ENCODE results near the gene AAGAB.

AAGAB gene

GRCh38 chr15:67212684-67213367 is 41.6 kb downstream of the AAGAB start:
- DNase-seq (ENCODE audit: low read depth in 2 of 2) = no peak

GRCh38 chr15:67210555-67211168 is 43.8 kb downstream of the AAGAB start:
- no peak for DNase-seq (ENCODE audit: low read depth in 2 of 2)

- DNase-seq (ENCODE audit: low read depth in 2 of 2) = no peak
Observed at GRCh38 chr15:67208396-67208795, 46.1 kb downstream of the AAGAB start.

- no peak for DNase-seq (ENCODE audit: low read depth in 2 of 2)
Observed at GRCh38 chr15:67207555-67208207, 46.8 kb downstream of the AAGAB start.

DNA sequence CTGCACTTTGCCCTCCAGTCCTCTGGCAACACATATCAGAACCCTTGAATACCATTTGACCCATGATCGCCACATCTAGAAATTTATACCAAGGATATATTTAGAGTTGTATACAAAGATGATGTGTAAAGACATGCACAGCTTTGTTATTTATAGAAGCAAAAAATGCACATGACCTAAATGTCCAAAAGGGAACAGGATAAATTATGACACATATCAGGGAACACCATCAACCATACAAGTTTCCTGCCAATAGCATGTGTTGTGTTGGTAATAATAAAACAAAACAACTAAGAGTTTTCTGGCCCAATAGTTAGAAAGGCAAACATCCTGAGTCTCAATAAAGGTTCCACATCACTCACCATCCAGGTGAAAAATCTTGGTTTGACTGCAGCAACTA is 51.5 kb downstream of the AAGAB start:
- no peak for DNase-seq (ENCODE audit: low read depth in 2 of 2)

DNA sequence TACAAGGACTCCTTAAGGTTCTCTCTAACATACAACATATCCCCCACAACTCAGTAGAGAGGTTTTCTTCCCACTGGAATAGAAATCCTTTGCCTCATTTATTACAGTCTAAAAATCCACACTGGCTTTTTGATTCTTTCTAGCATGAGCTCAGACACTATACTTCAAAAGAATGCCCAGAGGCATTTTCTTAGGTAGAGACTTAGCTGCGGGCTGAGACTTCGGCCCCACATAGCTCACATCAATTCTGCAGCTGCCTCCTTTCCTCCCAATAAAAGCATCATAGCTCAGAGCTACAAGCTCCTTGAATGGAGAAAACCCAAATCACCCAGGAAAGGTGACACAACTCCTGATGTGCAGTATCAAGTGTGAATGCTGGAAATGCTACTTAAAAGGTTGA is 52.4 kb downstream of the AAGAB start:
- no peak for DNase-seq (ENCODE audit: low read depth in 2 of 2)

DNA sequence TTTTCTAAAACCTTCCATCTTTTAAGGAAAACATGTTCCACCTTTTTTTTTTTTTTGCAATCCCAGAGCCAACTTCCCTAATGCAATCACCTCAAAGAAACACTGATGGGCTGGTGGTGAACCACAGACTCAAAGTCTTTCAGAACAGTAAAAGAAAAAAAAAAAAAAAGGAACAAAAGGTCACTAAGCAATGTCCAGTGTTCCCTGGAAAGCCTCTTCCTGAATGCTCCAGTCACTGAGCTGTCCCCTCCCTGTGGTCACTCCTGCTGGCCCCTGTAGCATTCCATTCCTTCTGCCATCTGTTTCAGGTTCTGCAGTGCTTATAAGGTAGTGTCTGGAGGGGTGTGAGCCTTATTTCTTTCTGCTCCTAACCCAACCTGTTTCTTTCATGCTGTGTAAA is 53.3 kb downstream of the AAGAB start:
- no peak for DNase-seq (ENCODE audit: low read depth in 2 of 2)

DNA sequence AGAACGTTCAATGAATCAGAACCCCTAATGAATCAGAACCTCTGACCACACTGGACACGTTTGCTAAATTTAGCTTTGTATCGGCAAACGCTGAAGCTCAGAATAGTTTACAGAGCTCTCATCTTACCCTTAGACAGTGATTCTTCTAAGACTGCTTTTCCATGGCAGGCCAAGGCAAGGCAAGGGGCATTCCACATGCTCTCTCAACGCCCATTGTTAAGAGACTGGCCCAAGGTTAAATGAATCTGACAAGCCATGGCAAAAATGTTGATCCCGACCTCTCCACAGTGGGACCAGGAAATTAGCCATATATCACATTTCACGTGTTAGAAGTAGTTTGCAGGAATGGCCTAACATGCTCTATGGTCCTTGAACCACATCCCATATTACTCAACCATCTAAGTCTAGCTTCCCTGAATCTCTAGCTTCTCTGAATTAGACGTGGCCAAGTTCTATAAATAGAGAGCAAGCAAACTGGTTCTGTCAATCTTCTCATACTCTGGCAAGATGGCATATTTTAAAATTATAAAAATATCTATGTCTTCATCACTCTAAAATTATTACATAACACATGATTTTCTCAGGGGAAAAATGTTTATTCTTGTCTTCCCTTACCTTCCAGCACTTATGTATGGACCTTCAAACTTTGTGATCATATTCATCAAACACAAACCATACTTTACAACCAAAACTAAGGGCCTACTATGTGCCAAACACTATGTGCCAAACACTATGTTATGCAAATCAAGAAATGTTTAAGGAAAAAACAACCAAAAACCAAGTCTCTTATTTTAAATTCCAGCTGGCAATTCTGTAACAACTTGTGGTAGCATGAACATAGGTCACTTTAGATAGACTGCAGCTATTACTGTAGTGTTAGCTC is 54.3 kb downstream of the AAGAB start:
- DNase-seq (ENCODE audit: low read depth in 2 of 2) = no peak

GRCh38 chr15:67199391-67199790 is 55.1 kb downstream of the AAGAB start:
- no peak for DNase-seq (ENCODE audit: low read depth in 2 of 2)

- no peak for DNase-seq (ENCODE audit: low read depth in 2 of 2)
Observed at GRCh38 chr15:67198157-67198754, 56.2 kb downstream of the AAGAB start.

- no peak for DNase-seq (ENCODE audit: low read depth in 2 of 2)
Observed at GRCh38 chr15:67197364-67197695, 57.1 kb downstream of the AAGAB start.

DNA sequence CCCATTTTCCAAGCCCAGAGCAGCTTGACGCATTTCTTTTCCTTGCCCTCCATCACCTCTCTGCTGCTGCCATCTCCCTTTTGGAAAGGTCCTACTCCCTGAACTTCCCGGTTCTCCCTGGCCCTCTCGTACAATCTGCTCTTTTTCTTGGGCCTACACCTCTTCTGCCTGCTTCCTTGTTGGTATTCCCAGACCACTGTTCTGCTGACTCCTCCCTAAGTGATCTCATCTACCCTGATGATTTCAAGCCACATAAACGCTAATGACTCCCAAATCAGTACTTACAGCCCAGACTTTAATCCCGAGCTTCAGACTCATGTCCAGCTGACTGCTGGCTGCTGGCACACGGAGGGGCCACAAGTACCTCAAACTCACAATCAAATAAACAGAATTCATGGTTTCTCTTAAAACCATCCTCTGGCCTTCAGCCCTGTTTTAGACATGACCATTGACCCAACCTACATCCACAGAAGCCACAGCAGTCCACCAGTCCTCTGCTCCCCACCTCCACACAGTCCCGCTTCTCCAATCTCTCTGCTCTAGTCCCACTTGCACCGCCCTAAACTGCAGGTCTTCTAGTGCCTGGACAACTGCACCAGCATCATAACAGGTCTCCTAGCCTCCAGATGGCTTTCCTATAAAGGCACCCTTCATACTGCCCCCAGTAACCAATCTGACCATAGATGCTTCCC is 57.6 kb downstream of the AAGAB start:
- no peak for DNase-seq (ENCODE audit: low read depth in 2 of 2)

DNA sequence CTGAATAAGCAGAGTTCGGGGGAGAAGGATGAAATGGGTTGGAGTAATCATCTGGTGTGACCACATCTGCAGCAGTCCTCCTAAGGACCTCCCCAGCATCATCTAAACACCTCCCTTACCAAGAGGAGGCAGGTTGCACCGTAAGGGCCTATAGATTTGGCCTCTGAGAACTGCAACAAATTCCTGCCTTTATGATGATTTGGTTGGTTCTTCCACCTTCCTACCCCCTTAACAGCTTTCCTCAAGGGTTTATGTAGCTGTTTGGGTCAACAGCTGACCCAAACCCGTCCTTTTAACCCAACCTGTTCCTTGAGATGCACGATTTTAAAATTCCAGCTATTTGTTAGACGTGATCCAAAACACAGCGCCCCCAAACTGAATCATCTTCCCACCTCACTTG is 58.2 kb downstream of the AAGAB start:
- no peak for DNase-seq (ENCODE audit: low read depth in 2 of 2)

GRCh38 chr15:67195305-67195704 is 59.2 kb downstream of the AAGAB start:
- no peak for DNase-seq (ENCODE audit: low read depth in 2 of 2)

DNA sequence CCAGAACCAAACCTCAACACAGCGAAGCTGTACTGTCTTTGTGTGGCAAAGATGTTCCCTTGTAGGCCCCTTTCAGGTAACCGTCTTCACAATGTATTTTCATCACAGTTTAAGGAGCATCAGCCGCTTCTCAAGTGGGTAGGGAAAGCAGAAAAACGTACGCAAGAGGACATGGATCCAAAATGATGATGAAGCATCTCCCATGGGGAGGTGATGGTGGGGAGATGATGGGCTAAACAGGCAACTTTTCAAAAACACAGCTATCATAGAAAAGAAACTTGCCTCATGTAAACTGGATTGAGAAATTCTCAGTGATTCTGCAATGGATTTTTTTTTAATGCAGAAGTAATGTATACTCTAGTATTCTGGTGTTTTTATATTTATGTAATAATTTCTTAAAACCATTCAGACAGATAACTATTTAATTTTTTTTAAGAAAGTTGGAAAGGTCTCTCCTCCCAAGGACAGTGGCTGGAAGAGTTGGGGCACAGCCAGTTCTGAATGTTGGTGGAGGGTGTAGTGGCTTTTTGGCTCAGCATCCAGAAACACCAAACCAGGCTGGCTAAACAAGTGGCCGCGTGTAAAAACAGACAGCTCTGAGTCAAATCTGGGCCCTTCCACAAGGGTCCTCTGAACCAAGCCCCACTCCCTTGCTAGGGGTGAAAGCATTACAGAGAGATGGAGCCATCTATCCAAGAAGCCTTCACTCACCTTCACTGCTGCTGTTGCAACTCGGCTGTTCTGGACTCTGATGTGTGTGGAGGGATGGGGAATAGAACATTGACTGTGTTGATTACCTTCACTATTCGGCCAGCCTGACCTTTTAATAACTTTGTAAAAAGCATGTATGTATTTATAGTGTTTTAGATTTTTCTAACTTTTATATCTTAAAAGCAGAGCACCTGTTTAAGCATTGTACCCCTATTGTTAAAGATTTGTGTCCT is 60.0 kb downstream of the AAGAB start:
- DNase-seq (ENCODE audit: low read depth in 2 of 2) = no peak

DNA sequence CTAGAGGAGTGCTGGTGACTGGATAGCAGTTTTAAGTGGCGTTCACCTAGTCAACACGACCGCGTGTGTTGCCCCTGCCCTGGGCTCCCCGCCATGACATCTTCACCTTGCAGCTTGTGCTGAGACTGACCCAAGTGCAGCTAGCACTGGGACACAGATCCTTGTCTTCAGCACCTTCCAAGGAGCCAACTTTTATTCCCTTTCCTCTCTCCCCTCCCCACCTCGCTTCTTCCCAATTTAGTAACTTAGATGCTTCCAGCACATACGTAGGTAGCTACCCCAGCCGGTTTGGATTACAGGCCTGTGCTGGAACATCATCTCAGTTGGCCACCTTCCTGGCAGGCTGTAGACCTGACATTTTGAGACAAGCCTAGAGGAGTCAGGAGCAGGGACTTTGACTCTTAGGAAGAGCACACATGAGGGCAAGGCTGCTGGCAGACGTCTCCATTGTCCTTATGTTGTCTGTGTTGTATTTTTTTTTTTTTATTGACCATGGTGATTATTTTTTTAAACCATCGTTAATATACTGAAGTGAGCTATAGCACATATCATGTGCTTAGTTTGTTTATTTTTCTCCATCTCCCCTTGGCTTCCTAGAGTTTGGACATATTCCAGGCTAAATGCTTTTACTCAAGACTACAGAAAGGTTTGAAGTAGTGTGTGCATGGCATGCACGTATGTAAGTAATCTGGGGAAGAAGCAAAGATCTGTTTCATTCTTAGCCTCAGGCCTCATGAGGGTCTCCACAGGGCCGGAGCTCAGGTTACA is 61.1 kb downstream of the AAGAB start:
- DNase-seq (ENCODE audit: low read depth in 2 of 2) = no peak

- no peak for DNase-seq (ENCODE audit: low read depth in 2 of 2)
Observed at GRCh38 chr15:67192185-67192820, 62.2 kb downstream of the AAGAB start.

- no peak for DNase-seq (ENCODE audit: low read depth in 2 of 2)
Observed at GRCh38 chr15:67190813-67191212, 63.6 kb downstream of the AAGAB start.

- no peak for DNase-seq (ENCODE audit: low read depth in 2 of 2)
Observed at GRCh38 chr15:67190326-67190725, 64.1 kb downstream of the AAGAB start.

Data from stimulated activated CD8-positive, alpha-beta memory T cell treated with anti-CD3 and anti-CD28 coated beads, Interleukin-15, amount 100 ng/mL, for 4 hours (primary cell).